ENCODE data around the gene MRPL27.

MRPL27 gene

DNA sequence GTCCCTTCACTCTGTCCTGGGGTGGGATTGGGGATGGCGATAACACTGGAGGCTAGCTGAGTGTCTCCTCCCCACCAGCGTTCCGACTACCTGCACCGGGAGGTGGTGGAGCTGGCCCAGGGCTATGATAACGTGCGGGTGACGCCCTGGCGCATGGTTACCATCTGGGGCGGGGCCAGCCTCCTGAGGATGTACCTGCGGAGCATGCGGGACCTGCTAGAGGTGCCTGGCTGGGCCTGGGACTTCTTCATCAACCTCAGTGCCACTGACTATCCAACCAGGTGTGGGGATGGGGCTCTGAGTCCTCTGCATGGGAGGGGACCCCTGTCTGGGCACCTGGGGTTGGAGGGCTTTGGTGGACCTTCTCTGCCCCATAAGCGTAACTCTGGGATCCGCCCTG is 18.2 kb downstream of the MRPL27 start:
- H3K9me3 ChIP-seq (replicated peaks in 1 of 11) = no peaks in the 10 kb centered on the region
- H3K4me2 ChIP-seq = no peak overlapping the region
- no peak overlapping the region for H3K4me3 ChIP-seq
- no peak overlapping the region for H3K9ac ChIP-seq
- TF ChIP-seq Cebpa-rat (IDR thresholded peaks at IDR 0.05) = no peak
- H3K27me3 ChIP-seq = no peaks in the 10 kb centered on the region
- H3K4me1 ChIP-seq = peaks cover 0 to 10% (median 0%) of the 10 kb centered on the region in 10 experiments; a peak in 8 of 20 replicates
- peaks cover 62 to 85% (median 80%) of the 10 kb centered on the region in 11 experiments for H3K36me3 ChIP-seq
- peaks cover 14 to 95% (median 67%) of the 10 kb centered on the region in 11 experiments; a peak in 20 of 22 replicates for H4K20me1 ChIP-seq
- no peak overlapping the region for H3K27ac ChIP-seq

DNA sequence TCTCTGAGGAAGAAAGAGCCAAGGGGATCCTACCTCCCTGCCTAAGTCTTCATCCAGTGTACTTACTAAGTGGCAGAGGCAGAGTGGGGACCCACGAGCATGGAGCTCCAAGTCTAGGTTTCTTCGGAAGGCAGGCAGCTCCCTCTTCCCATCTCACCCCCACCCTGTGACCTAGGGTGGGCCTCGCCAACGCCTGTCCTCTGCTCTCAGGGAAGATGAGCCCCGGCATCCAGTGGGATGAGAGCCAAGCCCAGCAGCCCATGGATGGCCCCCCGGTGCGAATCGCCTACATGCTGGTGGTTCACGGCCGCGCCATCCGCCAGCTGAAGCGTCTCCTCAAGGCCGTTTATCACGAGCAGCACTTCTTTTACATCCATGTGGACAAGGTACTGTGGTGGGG is 18.8 kb downstream of the MRPL27 start:
- H3K4me1 ChIP-seq = peaks cover 0 to 12% (median 3%) of the 10 kb centered on the region in 10 experiments; a peak in 12 of 20 replicates
- H3K36me3 ChIP-seq = peaks cover 56 to 80% (median 75%) of the 10 kb centered on the region in 11 experiments
- no peak overlapping the region for H3K27ac ChIP-seq
- no peak overlapping the region for H3K4me2 ChIP-seq
- no peak for TF ChIP-seq Cebpa-rat (IDR thresholded peaks at IDR 0.05)
- no peak overlapping the region for H3K4me3 ChIP-seq
- H3K27me3 ChIP-seq = no peaks in the 10 kb centered on the region
- H3K9me3 ChIP-seq (replicated peaks in 1 of 11) = no peaks in the 10 kb centered on the region
- H4K20me1 ChIP-seq = peaks cover 19 to 95% (median 66%) of the 10 kb centered on the region in 11 experiments; a peak in 20 of 22 replicates
- H3K9ac ChIP-seq = no peak overlapping the region

GRCh38 chr17:50353600-50354195 is 19.3 kb downstream of the MRPL27 start:
- Histone ChIP-seq H3K9ac (no peak overlapping the region), H3K36me3 (peaks cover 51 to 80% (median 70%) of the 10 kb centered on the region in 11 experiments), H3K4me2 (no peak overlapping the region), H3K4me1 (peaks cover 3 to 17% (median 7%) of the 10 kb centered on the region in 10 experiments), H4K20me1 (peaks cover 24 to 95% (median 66%) of the 10 kb centered on the region in 11 experiments; a peak in 20 of 22 replicates), H3K4me3 (no peak overlapping the region), H3K27ac (no peak overlapping the region), H3K9me3 (replicated peaks in 1 of 11) (no peaks in the 10 kb centered on the region), H3K27me3 (no peaks in the 10 kb centered on the region)
- no peak for TF ChIP-seq Cebpa-rat (IDR thresholded peaks at IDR 0.05)

GRCh38 chr17:50352693-50353599 is 20.0 kb downstream of the MRPL27 start:
- Histone ChIP-seq H3K4me3 (no peak overlapping the region), H3K27ac (no peak overlapping the region), H4K20me1 (peaks cover 31 to 95% (median 67%) of the 10 kb centered on the region in 11 experiments; a peak in 20 of 22 replicates), H3K4me1 (peaks cover 10 to 24% (median 13%) of the 10 kb centered on the region in 10 experiments), H3K9ac (no peak overlapping the region), H3K9me3 (replicated peaks in 1 of 11) (no peaks in the 10 kb centered on the region), H3K4me2 (no peak overlapping the region), H3K36me3 (peaks cover 44 to 73% (median 62%) of the 10 kb centered on the region in 11 experiments), H3K27me3 (no peaks in the 10 kb centered on the region)
- no peak for TF ChIP-seq Cebpa-rat (IDR thresholded peaks at IDR 0.05)

DNA sequence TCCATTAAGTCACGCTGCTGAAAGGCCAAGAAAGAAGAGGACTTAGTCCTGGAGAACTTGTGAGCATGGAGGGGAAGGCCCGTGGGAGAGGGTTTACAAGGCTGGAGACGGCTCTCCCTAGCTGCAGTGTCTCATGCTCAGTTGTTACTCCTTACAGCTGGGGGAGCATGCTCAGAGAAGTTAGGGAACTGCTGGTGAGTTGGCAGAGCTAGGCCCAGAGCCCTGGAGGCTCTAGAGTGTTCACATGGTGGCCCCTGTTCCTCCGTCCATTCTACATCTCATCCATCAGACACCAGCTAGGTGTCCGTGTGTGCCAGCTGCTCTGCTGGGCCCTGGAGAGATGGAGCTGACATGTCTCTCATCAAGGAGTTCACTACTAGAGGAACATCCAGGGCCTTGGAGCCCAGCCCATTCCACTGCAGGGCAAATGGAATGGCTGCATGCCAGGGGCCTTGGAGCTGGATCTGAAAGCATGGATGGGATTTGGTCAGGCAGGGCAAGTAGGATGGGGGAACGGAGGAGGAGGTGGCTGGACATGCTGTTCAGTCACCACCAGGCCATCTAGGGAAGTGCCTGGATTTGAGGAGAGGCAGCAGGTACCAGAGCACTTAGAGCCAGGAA is 20.8 kb downstream of the MRPL27 start:
- H3K36me3 ChIP-seq = peaks cover 36 to 65% (median 54%) of the 10 kb centered on the region in 11 experiments
- no peak overlapping the region for H3K27ac ChIP-seq
- H3K4me1 ChIP-seq = peaks cover 18 to 32% (median 21%) of the 10 kb centered on the region in 10 experiments
- no peak for TF ChIP-seq Cebpa-rat (IDR thresholded peaks at IDR 0.05)
- no peaks in the 10 kb centered on the region for H3K9me3 ChIP-seq (replicated peaks in 1 of 11)
- H3K27me3 ChIP-seq = no peaks in the 10 kb centered on the region
- H3K9ac ChIP-seq = no peak overlapping the region
- H3K4me3 ChIP-seq = no peak overlapping the region
- H4K20me1 ChIP-seq = peaks cover 37 to 96% (median 75%) of the 10 kb centered on the region in 11 experiments; a peak in 20 of 22 replicates
- H3K4me2 ChIP-seq = no peak overlapping the region

- H3K9me3 ChIP-seq (replicated peaks in 1 of 11) = no peaks in the 10 kb centered on the region
- H3K27me3 ChIP-seq = no peaks in the 10 kb centered on the region
- no peak overlapping the region for H3K27ac ChIP-seq
- no peak overlapping the region for H3K4me3 ChIP-seq
- H4K20me1 ChIP-seq = peaks cover 37 to 86% (median 67%) of the 10 kb centered on the region in 11 experiments; a peak in 20 of 22 replicates
- H3K36me3 ChIP-seq = peaks cover 22 to 51% (median 40%) of the 10 kb centered on the region in 11 experiments
- no peak for TF ChIP-seq Cebpa-rat (IDR thresholded peaks at IDR 0.05)
- peaks cover 19 to 31% (median 24%) of the 10 kb centered on the region in 10 experiments for H3K4me1 ChIP-seq
- no peak overlapping the region for H3K4me2 ChIP-seq
- no peak overlapping the region for H3K9ac ChIP-seq
These were observed 22.3 kb downstream of the MRPL27 start for GRCh38 chr17:50350733-50351132.

GRCh38 chr17:50349243-50349600 is 23.8 kb downstream of the MRPL27 start:
- Histone ChIP-seq H3K27ac (no peak overlapping the region), H3K9me3 (replicated peaks in 1 of 11) (no peaks in the 10 kb centered on the region), H3K9ac (0 out of 22 replicates have a peak overlapping the region, but pooled peaks of 2 of the 11 experiments have one; percentile 10 to 15), H3K4me1 (peaks cover 31 to 44% (median 39%) of the 10 kb centered on the region in 10 experiments), H4K20me1 (peaks cover 34 to 71% (median 59%) of the 10 kb centered on the region in 11 experiments; a peak in 20 of 22 replicates), H3K27me3 (no peaks in the 10 kb centered on the region), H3K4me2 (peak overlapping the region in 2 of 11 experiments; percentile 91 to 96; a peak in 5 of 22 replicates), H3K36me3 (peaks cover 7 to 36% (median 25%) of the 10 kb centered on the region in 11 experiments; a peak in 21 of 22 replicates), H3K4me3 (no peak overlapping the region)
- no peak for TF ChIP-seq Cebpa-rat (IDR thresholded peaks at IDR 0.05)

- Histone ChIP-seq H3K9me3 (replicated peaks in 1 of 11) (no peaks in the 10 kb centered on the region), H3K36me3 (peaks cover 1 to 30% (median 19%) of the 10 kb centered on the region in 11 experiments; a peak in 21 of 22 replicates), H3K9ac (peak overlapping the region in 4 of 11 experiments; percentile 4 to 15 (median 12); a peak in 3 of 22 replicates), H3K27ac (peak overlapping the region in 1 of 11 experiments; percentile 14; a peak in 1 of 22 replicates), H4K20me1 (peaks cover 29 to 65% (median 58%) of the 10 kb centered on the region in 11 experiments; a peak in 20 of 22 replicates), H3K27me3 (no peaks in the 10 kb centered on the region), H3K4me1 (peaks cover 33 to 48% (median 42%) of the 10 kb centered on the region in 10 experiments), H3K4me3 (no peak overlapping the region), H3K4me2 (peak overlapping the region in 9 of 11 experiments; percentile 2 to 100 (median 96); a peak in 13 of 22 replicates)
- no peak for TF ChIP-seq Cebpa-rat (IDR thresholded peaks at IDR 0.05)
These were observed 24.3 kb downstream of the MRPL27 start for GRCh38 chr17:50348522-50349242.

Data from BLaER1 treated with 17β-estradiol and CSF1 and Interleukin-3, amounts not matched to agents 10 nM and 100 nM (cell line).